HL-60 (cell line): Measurements from ENCODE around the gene TCP11L1.

Experiments
- DNase-seq, 2 experiments: peaks; one replicate each; pipeline ENCODE4 v3.0.0-alpha.2; 2010 to 2020; ENCODE audit warnings: low read depth in 1 of 2, low spot score in 1 of 2
- H3K27ac ChIP-seq: fragments of 250-450 bp; sonication (Bioruptor Pico); replicated peaks from 2 replicates; pipeline ENCODE4 v1.5.1; 2020; ENCODE audit warnings: mild to moderate bottlenecking, moderate library complexity
- H3K27me3 ChIP-seq: fragments of 250-450 bp; sonication (Bioruptor Pico); 2 replicates; pipeline ENCODE4 v1.5.1; 2021; ENCODE audit warnings: mild to moderate bottlenecking, moderate library complexity; ENCODE audit not compliant: insufficient read depth, poor library complexity, severe bottlenecking
- H3K4me3 ChIP-seq: replicated peaks from 2 replicates; pipeline ENCODE4 v1.5.1; 2011; ENCODE audit warnings: mild to moderate bottlenecking, control low read depth, low read length; ENCODE audit not compliant: insufficient read depth
- CTCF ChIP-seq: IDR thresholded peaks from one replicate; pipeline ENCODE4 v1.5.1; 2011; ENCODE audit warnings: low read length, control low read depth, inconsistent platforms; ENCODE audit not compliant: insufficient read depth
- GABPA ChIP-seq: IDR thresholded peaks from 2 replicates; pipeline ENCODE4 v1.6.1; 2012; ENCODE audit warnings: low read depth
- POLR2AphosphoS5 ChIP-seq: IDR thresholded peaks from 2 replicates; pipeline ENCODE4 v1.6.1; 2012; ENCODE audit warnings: low read depth
- REST ChIP-seq: IDR thresholded peaks from 2 replicates; pipeline ENCODE4 v1.6.1; 2012; ENCODE audit warnings: low read depth; ENCODE audit not compliant: insufficient replicate concordance
- SPI1 ChIP-seq: IDR thresholded peaks from 2 replicates; pipeline ENCODE4 v1.6.1; 2012; ENCODE audit warnings: low read depth, mild to moderate bottlenecking, borderline replicate concordance

TCP11L1 gene

GRCh38 chr11:33068611-33069340 is 29.4 kb downstream of the TCP11L1 start:
- no peaks in the 10 kb centered on the region for H3K27me3 ChIP-seq
- DNase-seq = no peak
- no peak overlapping the region for H3K27ac ChIP-seq
- H3K4me3 ChIP-seq = no peak overlapping the region
- TF ChIP-seq GABPA (no peak), POLR2AphosphoS5 (no peak), CTCF (no peak), SPI1 (no peak), REST (no peak)

GRCh38 chr11:33072465-33072864 is 33.1 kb downstream of the TCP11L1 start:
- no peak overlapping the region for H3K27ac ChIP-seq
- DNase-seq = no peak
- H3K27me3 ChIP-seq = no peaks in the 10 kb centered on the region
- TF ChIP-seq CTCF = no peak
- TF ChIP-seq GABPA = no peak
- no peak for TF ChIP-seq POLR2AphosphoS5
- TF ChIP-seq SPI1 = no peak
- TF ChIP-seq REST = no peak
- H3K4me3 ChIP-seq = no peak overlapping the region

- H3K4me3 ChIP-seq = no peak overlapping the region
- no peak overlapping the region for H3K27ac ChIP-seq
- no peaks in the 10 kb centered on the region for H3K27me3 ChIP-seq
- DNase-seq = no peak
- TF ChIP-seq POLR2AphosphoS5 (no peak), CTCF (no peak), SPI1 (no peak), REST (no peak), GABPA (no peak)
Observed at GRCh38 chr11:33083918-33084317, 44.5 kb downstream of the TCP11L1 start.
